Pancreas (tissue), 10 donors: ENCODE data around the gene RAB9B. TPM values are rescaled to one million over a fixed set of nuclear protein-coding genes. Genes with fewer than 3 reads are reported as not detected.
"Not testable (repeated sequence)": the region's sequence is repeated elsewhere in the genome, so short reads cannot be mapped to it uniquely, and the experiment has no call there.

Source experiments
- ATAC-seq, 4 donors: fragments of 200-7000 bp; cut with Tn5 transposase; one replicate each; pipeline versions ENCODE4 v1.8.0 to v1.9.1; 2020; ENCODE audit warnings: mild to moderate bottlenecking in 4 of 4, moderate library complexity in 4 of 4
- DNase-seq, 6 donors: peaks; one replicate each; pipeline ENCODE4 v3.0.0-alpha.2; 2020
- FAIRE-seq: peaks from 2 replicates; lab custom pipeline; 2012; peaks lifted over from hg19 to GRCh38; lab: Jason Lieb, UNC
- H3K27ac ChIP-seq, 4 donors: fragments of 200-600 bp; sonication (generic); 1 replicate in 3 of 4; 2 replicates in 1 of 4; pipeline versions ENCODE4 v1.5.0 to v1.8.0; 2020
- H3K27me3 ChIP-seq, 4 donors: fragments of 200-600 bp; one replicate each; pipeline ENCODE4 v1.8.0; 2021
- H3K36me3 ChIP-seq, 3 donors: fragments of 200-600 bp; sonication (generic) in 1 of 3; one replicate each; pipeline versions ENCODE4 v1.5.0 to v1.8.0; 2020 to 2021
- H3K4me1 ChIP-seq, 3 donors: fragments of 200-600 bp; one replicate each; pipeline ENCODE4 v1.8.0; 2021
- H3K4me3 ChIP-seq, 4 donors: fragments of 200-600 bp; sonication (generic) in 2 of 4; one replicate each; pipeline versions ENCODE4 v1.5.0 to v1.8.0; 2020 to 2021
- H3K9me3 ChIP-seq, 4 donors: fragments of 200-600 bp; one replicate each; pipeline ENCODE4 v1.8.0; 2021
- CTCF ChIP-seq, 4 donors: fragments of 200-600 bp; sonication (generic) in 3 of 4; IDR thresholded peaks; one replicate each; pipeline versions ENCODE4 v1.5.0 to v1.8.0; 2021; ENCODE audit warnings: antibody characterized with exemption in 4 of 4
- WGBS, 2 donors: extraction: QIAGEN DNeasy Blood & Tissue Kit; methylation state at CpG; one replicate each; pipeline ENCODE4 v1.1.7; 2013; 5-methylcytosine and 5-hydroxymethylcytosine counted together
- intact Hi-C, 3 donors: fragments of 100-400 bp; cut with DNase I; formaldehyde crosslinking; loops; one replicate each; pipeline versions ENCODE4 v1.11.1 to v1.14.2; 2022
- polyA plus RNA-seq, 2 donors: library from polyadenylated mRNA; stranded (reverse); fragments of 200-250 nt; gene quantifications; one replicate each; pipeline ENCODE4 v1.2.3, GENCODE V29; 2013
- total RNA-seq, 6 donors: library from RNA; stranded (reverse); fragmentation: NEBNext Ultra II Directional in 4 of 6; extraction: Animal tissue kit (Norgen Biotek cat#: 25700) in 4 of 6; gene quantifications; one replicate each; pipeline versions ENCODE4 v1.2.1 to v1.2.4, GENCODE V29; 2021 to 2023
- donor health status: healthy with polysubstance abuse.
- donor health status: DM: no; HTN: no; CAD: no; lungs with moderate emphysema.
- donor health status: DM: no; HTN: no; CAD: no.
- donor health status: control.
- donor health status: control.
- donor health status: Bipolar disorder and iron deficiency.
- donor health status: DM: yes; HTN: yes; CAD: no.
- donor health status: DM: no; HTN: no; CAD: no.
- donor health status: DM: no; HTN: no; CAD: no.
- donor health status: DM: yes; HTN: yes; CAD: no.

RAB9B gene
- total and polyA plus RNA-seq, 8 donors = 0.38 to 2.3 (median 0.80) TPM

DNA sequence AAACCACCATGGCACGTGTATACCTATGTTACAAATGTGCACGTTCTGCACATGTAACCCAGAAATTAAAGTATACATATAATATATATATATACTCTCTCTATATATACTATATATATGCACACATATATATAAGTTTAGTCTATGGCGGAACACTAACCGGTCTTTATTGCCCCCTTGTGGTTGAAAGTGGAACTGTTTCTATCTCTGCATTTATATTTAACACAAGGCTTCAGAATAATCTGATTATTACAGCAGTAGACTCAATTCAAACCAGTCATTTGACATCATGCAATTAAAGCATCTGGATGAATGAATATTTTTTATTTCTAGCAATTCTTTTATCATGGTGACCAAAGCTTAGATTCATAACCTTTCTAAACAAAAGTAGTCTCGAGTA is 14.6 kb downstream of the RAB9B start:
- no peaks in the 10 kb centered on the region for H3K4me1 ChIP-seq
- no peaks in the 10 kb centered on the region for H3K9me3 ChIP-seq
- ATAC-seq = peak in 3 of 4 donors; percentile 61 to 74 (median 67)
- FAIRE-seq = peak; percentile 92
- no peak overlapping the region for H3K4me3 ChIP-seq
- intact Hi-C loops = no loop called here
- no peak for DNase-seq
- no peak overlapping the region for H3K27ac ChIP-seq
- no peaks in the 10 kb centered on the region for H3K36me3 ChIP-seq
- peaks cover 0 to 5% (median 0%) of the 10 kb centered on the region in 4 donors for H3K27me3 ChIP-seq
- WGBS, 2 donors = 15 to 19% methylated on average over 5 of the region's 5 CpGs
- peak; percentile 55 to 83 (median 77) for TF ChIP-seq CTCF (IDR thresholded peaks at IDR 0.05)

DNA sequence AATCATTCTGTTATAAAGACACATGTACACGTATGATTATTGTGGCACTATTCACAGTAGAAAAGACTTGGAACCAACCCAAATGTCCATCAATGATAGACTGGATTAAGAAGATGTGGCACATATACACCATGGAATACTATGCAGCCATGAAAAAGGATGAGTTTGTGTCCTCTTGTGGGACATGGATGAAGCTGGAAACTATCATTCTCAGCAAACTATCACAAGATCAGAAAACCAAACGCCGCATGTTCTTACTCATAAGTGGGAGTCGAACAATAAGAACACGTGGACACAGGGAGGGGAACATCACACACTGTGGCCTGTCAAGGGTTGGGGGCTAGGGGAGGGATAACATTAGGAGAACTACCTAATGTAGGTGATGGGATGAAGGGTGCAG is 15.0 kb downstream of the RAB9B start:
- H3K4me3 ChIP-seq, H3K9me3 ChIP-seq, H3K27me3 ChIP-seq, ATAC-seq, H3K36me3 ChIP-seq, FAIRE-seq, intact Hi-C loops, H3K27ac ChIP-seq, H3K4me1 ChIP-seq, DNase-seq: not testable (repeated sequence)
- 29 to 35% methylated on average over 5 of the region's 5 CpGs for WGBS, 2 donors

DNA sequence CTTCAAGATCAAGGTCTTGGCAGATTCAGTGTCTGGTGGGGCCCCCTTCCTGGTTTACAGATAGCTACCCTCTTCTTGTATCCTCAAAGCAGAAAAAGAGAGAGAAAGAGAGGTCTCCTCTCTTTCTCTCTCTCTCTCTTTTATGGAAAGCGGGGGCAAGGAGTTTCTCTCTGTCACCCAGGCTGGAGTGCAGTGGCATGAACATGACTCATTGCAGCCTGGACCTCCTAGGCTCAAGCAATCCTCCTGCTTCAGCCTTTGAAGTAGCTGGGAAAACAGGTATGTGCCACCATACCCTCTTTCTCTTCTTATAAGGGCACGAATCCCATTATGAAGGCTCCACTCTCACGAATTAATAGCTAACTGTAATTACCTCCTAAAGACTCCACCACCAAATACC is 20.2 kb downstream of the RAB9B start:
- 63 to 72% methylated on average over 3 of the region's 3 CpGs for WGBS, 2 donors
- Histone ChIP-seq H3K36me3 (no peaks in the 10 kb centered on the region), H3K9me3 (no peaks in the 10 kb centered on the region), H3K4me1 (no peaks in the 10 kb centered on the region), H3K4me3 (no peak overlapping the region), H3K27me3 (peaks cover 0 to 22% (median 2%) of the 10 kb centered on the region in 4 donors), H3K27ac (no peak overlapping the region)
- FAIRE-seq (no peak), DNase-seq (no peak), ATAC-seq (no peak)
- no peak for TF ChIP-seq CTCF (IDR thresholded peaks at IDR 0.05)
- intact Hi-C loops = no loop called here

DNA sequence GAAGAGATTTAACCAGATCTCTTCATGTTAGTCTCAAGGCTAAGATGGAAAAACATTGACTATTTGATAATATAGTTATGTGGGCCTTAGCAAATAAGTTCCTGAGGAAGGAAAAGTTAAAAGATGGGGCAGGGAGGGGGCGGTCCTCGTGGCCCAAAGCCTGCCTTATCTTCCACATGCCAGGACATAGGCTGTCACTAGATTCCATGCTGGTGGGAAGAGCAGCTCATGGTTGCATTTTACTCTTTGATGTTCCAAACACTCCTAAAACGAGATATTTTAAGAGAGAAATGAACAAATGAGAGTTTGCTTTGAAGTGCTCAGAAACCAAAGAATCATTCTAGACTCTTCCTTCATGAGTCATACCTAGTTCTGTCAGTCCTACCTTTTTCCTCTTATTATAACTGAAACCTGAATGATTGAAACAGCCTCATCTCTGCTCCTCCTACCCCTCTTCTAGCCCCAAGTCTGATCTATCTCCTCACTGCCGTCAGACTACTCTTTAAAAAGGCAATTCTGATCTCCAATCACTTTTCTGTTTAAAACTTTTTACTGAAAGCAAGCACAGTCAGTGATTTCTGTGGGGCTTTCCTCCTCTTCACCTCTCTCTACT is 25.1 kb downstream of the RAB9B start:
- Histone ChIP-seq H3K27me3 (peaks cover 0 to 36% (median 2%) of the 10 kb centered on the region in 4 donors), H3K27ac (no peak overlapping the region), H3K4me1 (no peaks in the 10 kb centered on the region), H3K4me3 (no peak overlapping the region), H3K9me3 (no peaks in the 10 kb centered on the region), H3K36me3 (no peaks in the 10 kb centered on the region)
- DNase-seq = no peak
- no peak for TF ChIP-seq CTCF (IDR thresholded peaks at IDR 0.05)
- intact Hi-C loops = no loop called here
- no peak for ATAC-seq
- WGBS, 2 donors = 41 to 52% methylated on average over 4 of the region's 4 CpGs
- no peak for FAIRE-seq

GRCh38 chrX:103805860-103806259 is 26.2 kb downstream of the RAB9B start:
- no peaks in the 10 kb centered on the region for H3K9me3 ChIP-seq
- no peak for TF ChIP-seq CTCF (IDR thresholded peaks at IDR 0.05)
- H3K4me3 ChIP-seq = no peak overlapping the region
- H3K36me3 ChIP-seq = no peaks in the 10 kb centered on the region
- H3K4me1 ChIP-seq = no peaks in the 10 kb centered on the region
- FAIRE-seq (no peak), ATAC-seq (no peak), DNase-seq (no peak)
- intact Hi-C loops = no loop called here
- H3K27me3 ChIP-seq = peaks cover 0 to 36% (median 0%) of the 10 kb centered on the region in 4 donors
- H3K27ac ChIP-seq = no peak overlapping the region
